ENCODE results near the gene CLECL1.

DNA sequence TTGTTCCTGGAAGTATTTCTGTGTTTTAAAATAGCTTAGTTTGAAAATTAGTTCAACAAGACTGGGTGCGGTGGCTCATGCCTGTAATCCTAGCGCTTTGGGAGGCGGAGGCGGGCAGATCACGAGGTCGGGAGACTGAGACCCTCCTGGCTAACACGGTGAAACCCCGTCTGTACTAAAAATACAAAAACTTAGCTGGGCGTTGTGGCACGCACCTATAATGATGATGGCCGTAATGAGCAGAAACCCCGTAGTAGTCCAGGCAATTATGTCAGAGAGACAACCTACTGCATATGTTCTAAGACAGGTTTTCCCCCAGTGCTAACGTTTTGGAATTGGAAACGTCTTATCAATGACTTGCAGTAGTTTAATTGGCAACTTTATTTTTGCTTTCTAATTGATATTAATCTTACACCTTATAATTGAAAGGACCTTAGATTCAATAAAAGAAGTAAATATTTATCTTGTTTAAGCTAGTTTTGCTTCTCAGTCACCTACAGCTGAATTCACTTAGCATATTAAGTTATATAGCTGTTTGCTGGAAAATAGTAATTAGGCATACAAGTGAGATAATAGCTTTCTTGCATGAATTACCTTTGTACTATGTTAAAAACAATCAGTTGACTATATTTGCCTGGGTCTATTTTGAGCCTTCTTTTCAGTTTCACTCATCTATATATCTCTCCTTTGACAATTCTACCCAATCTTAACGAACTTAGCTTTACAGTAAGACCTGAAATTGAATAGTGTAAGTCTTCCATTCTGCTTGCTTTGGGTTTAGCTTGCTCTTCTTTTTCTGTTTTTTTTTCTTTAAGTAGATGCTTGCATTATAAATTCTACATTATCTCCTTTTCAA lies 15.6 kb downstream of the CLECL1 start:
- no peak for TF ChIP-seq CTCF (IDR thresholded peaks at IDR 0.05)
- no peak for TF ChIP-seq POLR2A (IDR thresholded peaks at IDR 0.05; ENCODE audit: low read depth)
- no peak for TF ChIP-seq EP300 (IDR thresholded peaks at IDR 0.05)
- TF ChIP-seq POLR2AphosphoS5 (IDR thresholded peaks at IDR 0.05): no peak
